ENCODE data around the gene MACROH2A2. TPM values are rescaled to one million over a fixed set of nuclear protein-coding genes. Genes with fewer than 3 reads are reported as not detected.

The MACROH2A2 gene
- total RNA-seq, 1 donor from 2014 or later = 31.2 TPM

DNA sequence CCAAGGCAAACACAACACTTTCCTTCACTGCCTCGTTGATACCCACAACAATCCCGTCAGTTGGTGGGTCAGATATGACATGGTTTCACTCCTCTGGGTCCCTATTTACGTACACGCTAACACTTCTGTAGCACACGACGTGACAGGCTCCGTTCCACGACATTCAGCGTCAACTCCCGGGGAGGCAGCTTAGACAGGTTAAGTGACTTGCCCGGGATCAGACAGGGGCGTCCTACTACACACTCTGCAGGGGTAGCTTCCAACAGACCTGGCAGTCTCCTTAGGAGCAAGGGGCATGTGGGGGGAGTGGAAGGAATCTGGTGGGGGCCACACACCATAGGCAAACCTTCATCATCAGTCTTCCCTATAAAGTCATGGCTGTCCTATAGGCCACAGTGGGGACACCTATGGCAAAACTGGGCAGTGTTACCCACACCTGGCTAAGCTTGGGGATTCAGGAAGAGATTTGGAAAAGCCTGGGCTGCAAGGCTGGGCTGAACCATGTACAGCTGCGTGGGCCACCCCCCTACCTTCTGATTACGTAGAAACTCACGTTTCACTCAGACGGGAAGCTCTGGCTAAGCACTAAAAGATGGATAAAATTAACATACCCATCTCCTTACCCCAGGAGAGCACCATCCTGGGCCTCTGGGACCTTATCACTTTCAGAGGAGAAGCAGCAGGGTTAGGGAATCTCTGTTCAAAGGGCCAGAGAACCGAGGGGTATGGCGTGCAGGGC is 91.9 kb downstream of the MACROH2A2 start:
- no peak for DNase-seq (ENCODE audit: extremely low spot score, unreplicated experiment)
- H3K4me1 Mint-ChIP-seq (ENCODE audit: unreplicated experiment) = peaks cover 19% of the 10 kb centered on the region

DNA sequence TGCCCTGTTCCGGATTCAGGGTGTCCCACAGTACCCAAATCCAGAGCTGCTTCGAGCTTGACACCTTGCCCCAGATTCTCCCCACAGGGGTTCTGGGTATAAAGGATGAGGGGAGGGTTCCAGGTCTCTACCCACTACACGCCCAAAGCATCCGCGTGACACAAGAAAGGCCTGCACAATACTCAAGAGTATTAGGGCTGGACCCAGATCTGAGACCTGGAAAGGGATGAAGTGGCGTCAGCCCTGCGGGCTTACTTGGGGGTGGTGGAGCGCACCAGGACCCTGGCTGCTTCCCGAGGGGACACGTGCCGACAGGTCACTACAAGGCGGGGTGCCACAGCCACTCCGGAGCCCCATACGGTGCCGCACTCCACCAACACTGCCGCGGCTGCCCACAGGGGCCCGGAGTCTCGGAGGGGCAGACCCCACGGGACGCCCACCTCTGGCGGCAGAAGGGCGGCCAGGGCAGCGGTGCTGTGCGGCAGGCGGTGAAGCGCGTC is 92.6 kb downstream of the MACROH2A2 start:
- H3K27me3 Mint-ChIP-seq (ENCODE audit: unreplicated experiment) = no peaks in the 10 kb centered on the region
- H3K36me3 Mint-ChIP-seq (ENCODE audit: unreplicated experiment) = peaks cover 6% of the 10 kb centered on the region
- no peak for DNase-seq (ENCODE audit: extremely low spot score, unreplicated experiment)
- TF ChIP-seq CTCF (IDR thresholded peaks at IDR 0.05) = no peak
- H3K4me3 Mint-ChIP-seq (ENCODE audit: unreplicated experiment) = peak overlapping the region; percentile 70
- H3K9me3 Mint-ChIP-seq (ENCODE audit: unreplicated experiment) = no peaks in the 10 kb centered on the region
- H3K4me1 Mint-ChIP-seq (ENCODE audit: unreplicated experiment) = peaks cover 19% of the 10 kb centered on the region
- H3K27ac Mint-ChIP-seq (ENCODE audit: unreplicated experiment) = peak overlapping the region; percentile 60

More for the DNA sequence above, 91.9 kb downstream of the MACROH2A2 start:
- no peak for TF ChIP-seq CTCF (IDR thresholded peaks at IDR 0.05)
- Mint-ChIP-seq H3K27ac (ENCODE audit: unreplicated experiment) (peak overlapping the region; percentile 60), H3K27me3 (ENCODE audit: unreplicated experiment) (no peaks in the 10 kb centered on the region), H3K36me3 (ENCODE audit: unreplicated experiment) (peaks cover 2% of the 10 kb centered on the region), H3K9me3 (ENCODE audit: unreplicated experiment) (no peaks in the 10 kb centered on the region), H3K4me3 (ENCODE audit: unreplicated experiment) (peak overlapping the region; percentile 70)

DNA sequence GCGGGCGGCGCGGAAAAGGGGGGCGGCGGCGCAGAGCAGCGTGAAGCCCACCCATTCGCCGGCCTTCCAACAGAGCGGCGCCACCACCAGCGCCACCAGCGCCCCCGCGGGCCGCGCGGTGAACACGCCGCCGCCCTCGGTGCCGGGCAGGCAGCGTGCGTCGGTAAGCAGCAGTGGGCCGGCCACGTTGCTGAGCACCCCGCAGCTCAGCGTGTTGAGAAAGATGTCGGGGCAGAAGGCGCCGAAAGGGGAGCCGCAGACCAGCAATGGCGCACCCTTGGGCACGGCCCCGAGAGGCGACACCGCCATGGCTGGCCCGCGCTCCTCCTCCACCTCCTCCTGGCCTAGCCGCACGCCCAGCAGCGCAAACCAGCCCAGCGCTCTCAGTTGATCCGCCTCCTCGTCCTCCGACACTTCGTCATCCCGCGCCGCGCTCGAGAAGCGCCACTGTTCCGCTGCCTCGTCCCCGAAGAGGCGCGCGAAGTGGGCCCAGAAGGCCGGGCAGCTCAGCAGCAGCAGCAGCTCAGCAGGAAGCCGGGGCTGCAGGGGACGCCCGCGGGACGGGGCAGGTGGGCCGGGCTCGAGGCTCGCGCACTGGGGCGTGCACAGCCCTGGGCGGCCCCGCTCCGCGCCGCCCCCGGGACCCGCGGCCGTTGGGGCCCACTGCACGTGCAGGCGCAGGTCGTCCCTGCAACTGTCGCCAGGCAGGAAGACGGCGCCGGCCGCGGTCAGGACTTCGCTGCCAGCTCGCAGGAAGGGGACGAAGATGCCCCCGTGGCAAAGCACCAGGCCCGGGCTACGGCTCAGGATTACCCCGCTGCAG is 93.2 kb downstream of the MACROH2A2 start:
- peaks cover 6% of the 10 kb centered on the region for H3K36me3 Mint-ChIP-seq (ENCODE audit: unreplicated experiment)
- no peaks in the 10 kb centered on the region for H3K9me3 Mint-ChIP-seq (ENCODE audit: unreplicated experiment)
- H3K27ac Mint-ChIP-seq (ENCODE audit: unreplicated experiment) = peak overlapping the region; percentile 98
- H3K4me3 Mint-ChIP-seq (ENCODE audit: unreplicated experiment) = peak overlapping the region; percentile 85
- H3K27me3 Mint-ChIP-seq (ENCODE audit: unreplicated experiment) = no peaks in the 10 kb centered on the region
- H3K4me1 Mint-ChIP-seq (ENCODE audit: unreplicated experiment) = peaks cover 19% of the 10 kb centered on the region
- peak; percentile 62 for TF ChIP-seq CTCF (IDR thresholded peaks at IDR 0.05)
- no peak for DNase-seq (ENCODE audit: extremely low spot score, unreplicated experiment)

GRCh38 chr10:70146489-70147258 is 94.0 kb downstream of the MACROH2A2 start, which contains the start of gene TYSND1:
Gene TYSND1, minus strand, starts transcription at chr10:70146700. Its CDS starts 114 bp downstream, at chr10:70146586.
- Mint-ChIP-seq H3K4me3 (ENCODE audit: unreplicated experiment) (peak within 1 kb of the TSS; percentile 85), H3K27me3 (ENCODE audit: unreplicated experiment) (no peaks in the 10 kb centered on the region), H3K4me1 (ENCODE audit: unreplicated experiment) (peaks cover 19% of the 10 kb centered on the region), H3K36me3 (ENCODE audit: unreplicated experiment) (peaks cover 13% of the 10 kb centered on the region), H3K27ac (ENCODE audit: unreplicated experiment) (peak within 1 kb of the TSS; percentile 98), H3K9me3 (ENCODE audit: unreplicated experiment) (no peaks in the 10 kb centered on the region)
- peak; percentile 65 for TF ChIP-seq CTCF (IDR thresholded peaks at IDR 0.05)
- peak; percentile 99 for DNase-seq (ENCODE audit: extremely low spot score, unreplicated experiment)
